H1 (cell line): Measurements from ENCODE around the gene STARD4. TPM values are rescaled to one million over a fixed set of nuclear protein-coding genes. Genes with fewer than 3 reads are reported as not detected.

Experiments used
- CTCF ChIA-PET: fragments of 300-600 bp; sonication (Branson Sonifier 250); formaldehyde crosslinking; loops from one replicate; lab custom pipeline; 2021; ENCODE audit not compliant: partially characterized antibody; lab: Charles Lee
- POLR2A ChIA-PET: fragments of 300-600 bp; sonication (Branson Sonifier 250); formaldehyde crosslinking; loops from one replicate; lab custom pipeline; 2021; ENCODE audit warnings: inconsistent platforms; ENCODE audit not compliant: partially characterized antibody; lab: Charles Lee
- DNase-seq, 2 experiments: peaks; one replicate each; pipeline versions ENCODE4 v3.0.0 to v3.0.0-alpha.2; 2010 to 2022; ENCODE audit warnings: low spot score in 2 of 2, low read depth in 1 of 2, mixed read lengths in 1 of 2
- FAIRE-seq: peaks from 2 replicates; lab custom pipeline; 2011; peaks lifted over from hg19 to GRCh38; lab: Jason Lieb, UNC
- H2AFZ ChIP-seq: 2 replicates; pipeline ENCODE4 v1.8.1; 2012; ENCODE audit warnings: low read length, inconsistent platforms
- H2AK5ac ChIP-seq: 2 replicates; pipeline ENCODE4 v1.6.1; 2013; ENCODE audit warnings: low read depth, low read length
- H2BK120ac ChIP-seq: replicated peaks from 2 replicates; pipeline ENCODE3; 2013; ENCODE audit warnings: low read depth, low read length, inconsistent platforms
- H2BK12ac ChIP-seq: 2 replicates; pipeline ENCODE4 v1.6.1; 2013; ENCODE audit warnings: low read depth, low read length
- H2BK15ac ChIP-seq: 2 replicates; pipeline ENCODE4 v1.6.1; 2013; ENCODE audit warnings: low read length
- H2BK20ac ChIP-seq: 2 replicates; pipeline ENCODE4 v1.6.1; 2013; ENCODE audit warnings: low read length
- H2BK5ac ChIP-seq: 2 replicates; pipeline ENCODE4 v1.6.1; 2013; ENCODE audit warnings: low read depth, low read length
- H3K14ac ChIP-seq: 2 replicates; pipeline ENCODE4 v1.6.1; 2013; ENCODE audit warnings: inconsistent platforms; ENCODE audit not compliant: insufficient read length
- H3K18ac ChIP-seq: 2 replicates; pipeline ENCODE4 v1.6.1; 2013; ENCODE audit warnings: low read length; ENCODE audit errors: extremely low read depth
- H3K23ac ChIP-seq: 2 replicates; pipeline ENCODE4 v1.6.1; 2013; ENCODE audit warnings: inconsistent platforms; ENCODE audit not compliant: insufficient read length
- H3K23me2 ChIP-seq: 2 replicates; pipeline ENCODE4 v1.6.1; 2013; ENCODE audit warnings: low read depth, low read length
- H3K27ac ChIP-seq: 2 replicates; pipeline ENCODE4 v1.6.1; 2011; ENCODE audit warnings: low read depth, low read length, inconsistent platforms
- H3K27me3 ChIP-seq, 4 experiments: replicated peaks in 1 of 4; 1 replicate in 1 of 4; 2 replicates in 3 of 4; pipeline versions ENCODE4 v1.6.1 to v1.8.1; 2011 to 2013; ENCODE audit warnings: low read length in 3 of 4, mild to moderate bottlenecking in 3 of 4, inconsistent platforms in 2 of 4, mixed read lengths in 2 of 4, moderate library complexity in 1 of 4; ENCODE audit not compliant: control insufficient read depth in 3 of 4, insufficient read depth in 3 of 4; ENCODE audit errors: extremely low read depth in 1 of 4
- H3K36me3 ChIP-seq, 4 experiments: 2 replicates each; pipeline versions ENCODE4 v1.6.1 to v1.8.1; 2011 to 2013; ENCODE audit warnings: mild to moderate bottlenecking in 4 of 4, low read length in 3 of 4, moderate library complexity in 2 of 4, control low read depth in 1 of 4, inconsistent platforms in 1 of 4; ENCODE audit not compliant: insufficient read depth in 4 of 4, control insufficient read depth in 2 of 4
- H3K4ac ChIP-seq: replicated peaks from 2 replicates; pipeline ENCODE3; 2013; ENCODE audit warnings: low read length, low read depth, mixed read lengths, inconsistent platforms; ENCODE audit not compliant: insufficient read length
- H3K4me1 ChIP-seq, 4 experiments: replicated peaks in 1 of 4; 1 replicate in 1 of 4; 2 replicates in 3 of 4; pipeline versions ENCODE4 v1.6.1 to v1.8.1; 2011 to 2013; ENCODE audit warnings: low read length in 3 of 4, inconsistent platforms in 2 of 4, mixed read lengths in 1 of 4; ENCODE audit not compliant: insufficient read depth in 4 of 4, control insufficient read depth in 3 of 4
- H3K4me2 ChIP-seq, 2 experiments: 2 replicates each; pipeline versions ENCODE4 v1.6.1 to v1.8.1; 2011 to 2013; ENCODE audit warnings: low read depth in 2 of 2, low read length in 2 of 2, control low read depth in 1 of 2, inconsistent platforms in 1 of 2, mild to moderate bottlenecking in 1 of 2; ENCODE audit not compliant: insufficient read depth in 1 of 2
- H3K4me3 ChIP-seq, 4 experiments: fragments of 200-600, 300-600 bp in 1 of 4; sonication (generic), shearing (Covaris generic), sonication (Bioruptor Twin) in 1 of 4; 2 replicates each; pipeline versions ENCODE4 v1.5.1 to v1.8.1; 2011 to 2016; ENCODE audit warnings: low read length in 4 of 4, low read depth in 3 of 4, control low read depth in 2 of 4, inconsistent platforms in 2 of 4, mild to moderate bottlenecking in 2 of 4, mixed read lengths in 1 of 4, moderate library complexity in 1 of 4; ENCODE audit not compliant: insufficient read depth in 2 of 4; ENCODE audit errors: extremely low read depth in 1 of 4
- H3K56ac ChIP-seq: replicated peaks from 2 replicates; pipeline ENCODE3; 2013; ENCODE audit warnings: low read depth, mild to moderate bottlenecking, mixed read lengths, low read length, inconsistent platforms; ENCODE audit not compliant: insufficient read length
- H3K79me1 ChIP-seq: 2 replicates; pipeline ENCODE4 v1.6.1; 2013; ENCODE audit warnings: low read depth, low read length, control low read depth
- H3K79me2 ChIP-seq, 2 experiments: 2 replicates each; pipeline versions ENCODE4 v1.6.1 to v1.8.1; 2012 to 2013; ENCODE audit warnings: low read length in 2 of 2, mild to moderate bottlenecking in 2 of 2, inconsistent platforms in 1 of 2; ENCODE audit not compliant: insufficient read depth in 2 of 2, control insufficient read depth in 1 of 2
- H3K9ac ChIP-seq, 4 experiments: replicated peaks in 1 of 4; 1 replicate in 1 of 4; 2 replicates in 3 of 4; pipeline versions ENCODE4 v1.6.1 to v1.8.1; 2011 to 2013; ENCODE audit warnings: low read depth in 3 of 4, low read length in 3 of 4, control low read depth in 2 of 4, mild to moderate bottlenecking in 2 of 4, moderate library complexity in 2 of 4, inconsistent platforms in 1 of 4; ENCODE audit errors: extremely low read depth in 1 of 4
- H3K9me3 ChIP-seq, 2 experiments: 2 replicates each; pipeline versions ENCODE4 v1.6.1 to v1.8.1; 2012 to 2013; ENCODE audit warnings: mild to moderate bottlenecking in 2 of 2, moderate library complexity in 2 of 2, control low read depth in 1 of 2, inconsistent platforms in 1 of 2, low read depth in 1 of 2, low read length in 1 of 2, mixed read lengths in 1 of 2; ENCODE audit not compliant: insufficient read depth in 2 of 2
- H4K20me1 ChIP-seq, 2 experiments: replicated peaks in 1 of 2; 2 replicates each; pipeline versions ENCODE3 to v1.8.1; 2011 to 2013; ENCODE audit warnings: inconsistent platforms in 2 of 2, low read length in 2 of 2, mild to moderate bottlenecking in 1 of 2; ENCODE audit not compliant: insufficient read depth in 2 of 2, control insufficient read depth in 1 of 2
- H4K5ac ChIP-seq: 2 replicates; pipeline ENCODE4 v1.6.1; 2013; ENCODE audit warnings: low read length, low read depth, mixed read lengths, inconsistent platforms; ENCODE audit not compliant: insufficient read length
- H4K8ac ChIP-seq: 2 replicates; pipeline ENCODE4 v1.8.0; 2013; ENCODE audit warnings: mild to moderate bottlenecking, moderate library complexity, low read length, inconsistent platforms; ENCODE audit not compliant: insufficient read depth; ENCODE audit errors: extremely low read depth
- H4K91ac ChIP-seq: replicated peaks from 2 replicates; pipeline ENCODE3; 2013; ENCODE audit warnings: low read length, mixed read lengths, inconsistent platforms; ENCODE audit not compliant: insufficient read length
- CEBPB ChIP-seq: IDR thresholded peaks from 2 replicates; pipeline ENCODE4 v1.6.1; 2012; ENCODE audit warnings: low read depth, low read length
- CREB1 ChIP-seq: IDR thresholded peaks from 2 replicates; pipeline ENCODE4 v1.6.1; 2012; ENCODE audit warnings: inconsistent platforms
- EP300 ChIP-seq, 2 experiments: IDR thresholded peaks; 1 replicate in 1 of 2; 2 replicates in 1 of 2; pipeline ENCODE4 v1.6.1; 2011 to 2012; ENCODE audit warnings: low read depth in 2 of 2, low read length in 2 of 2, mild to moderate bottlenecking in 2 of 2, borderline replicate concordance in 1 of 2, inconsistent platforms in 1 of 2, moderate library complexity in 1 of 2
- POLR2A ChIP-seq, 2 experiments: IDR thresholded peaks; 1 replicate in 1 of 2; 2 replicates in 1 of 2; pipeline ENCODE4 v1.6.1; 2011; ENCODE audit warnings: low read depth in 2 of 2, low read length in 2 of 2, mild to moderate bottlenecking in 2 of 2; ENCODE audit errors: control extremely low read depth in 1 of 2
- POU5F1 ChIP-seq: IDR thresholded peaks from 2 replicates; pipeline ENCODE4 v1.6.1; 2011; ENCODE audit warnings: low read depth, mild to moderate bottlenecking, low read length, moderate library complexity
- SP1 ChIP-seq: IDR thresholded peaks from 2 replicates; pipeline ENCODE4 v1.6.1; 2011; ENCODE audit warnings: low read depth, low read length
- SRF ChIP-seq: IDR thresholded peaks from 2 replicates; pipeline ENCODE4 v1.6.1; 2011; ENCODE audit warnings: mild to moderate bottlenecking, low read depth, low read length, moderate library complexity
- TAF7 ChIP-seq: optimal IDR thresholded peaks from 2 replicates; pipeline ENCODE3; 2011; ENCODE audit warnings: low read depth, mild to moderate bottlenecking, inconsistent platforms, low read length, moderate library complexity, borderline replicate concordance
- TCF12 ChIP-seq: IDR thresholded peaks from 2 replicates; pipeline ENCODE4 v1.6.1; 2011; ENCODE audit warnings: low read depth, mild to moderate bottlenecking, low read length
- TEAD4 ChIP-seq: IDR thresholded peaks from 2 replicates; pipeline ENCODE4 v1.6.1; 2012; ENCODE audit warnings: low read depth, low read length, inconsistent platforms, mixed read lengths
- USF2 ChIP-seq: IDR thresholded peaks from 2 replicates; pipeline ENCODE4 v1.6.1; 2011; ENCODE audit warnings: low read length, improper control_type of control experiment
- WGBS, 2 experiments: shearing (Covaris generic) in 1 of 2; methylation state at CpG; one replicate each; pipeline versions ENCODE4 v1.1.6 to v1.1.7; 2013 to 2015; ENCODE audit warnings: low lambda C conversion rate in 2 of 2, mixed read lengths in 2 of 2, inconsistent platforms in 1 of 2, low coverage in 1 of 2, missing lambda C conversion rate in 1 of 2; ENCODE audit not compliant: insufficient replicate concordance in 2 of 2, insufficient coverage in 1 of 2, insufficient read length in 1 of 2; ENCODE audit errors: extremely low coverage in 1 of 2, missing lambda C conversion rate in 1 of 2; 5-methylcytosine and 5-hydroxymethylcytosine counted together
- polyA plus RNA-seq, 7 experiments: library from polyadenylated mRNA; depleted of rRNA in 3 of 7; stranded (reverse) in 5 of 7; unstranded in 2 of 7; fragments of >200 nt in 5 of 7; fragments of 200-250 nt in 2 of 7; gene quantifications; 1 replicate in 5 of 7; 2 replicates in 1 of 7; 4 replicates in 1 of 7; pipeline versions ENCODE4 v1.2.1 to v1.2.3, GENCODE V29; 2011 to 2013; ENCODE audit warnings: missing spikeins in 2 of 7, mixed read lengths in 2 of 7
- total RNA-seq: library from RNA; stranded (reverse); fragmentation: NEBNext Ultra II Directional; extraction: Animal tissue kit (Norgen Biotek cat#: 25700); gene quantifications from 2 replicates; pipeline ENCODE4 v1.2.1, GENCODE V29; 2021
- TF ChIP-seq, protein P1 (sequence below): IDR thresholded peaks from 2 replicates; pipeline ENCODE4 v1.6.1; 2012; ENCODE audit warnings: inconsistent platforms
- TF ChIP-seq, protein P2 (sequence below): IDR thresholded peaks from 2 replicates; pipeline ENCODE4 v1.6.1; 2012; ENCODE audit warnings: low read length, inconsistent platforms

STARD4 gene
- total and polyA plus RNA-seq, 2 of the 8 experiments (the other 6 are each of a cell fraction or from before 2014, with no cell fraction given), result 10.8 to 47.9 TPM

GRCh38 chr5:111557111-111557510, 44.8 kb upstream of the STARD4 start:
- Histone ChIP-seq H3K36me3 (no peaks in the 10 kb centered on the region), H3K79me1 (no peaks in the 10 kb centered on the region), H2BK12ac (no peak overlapping the region), H3K4ac (no peak overlapping the region), H3K27ac (no peak overlapping the region), H2AFZ (no peak overlapping the region), H3K56ac (no peak overlapping the region), H2BK20ac (no peak overlapping the region), H3K9ac (no peak overlapping the region), H3K23me2 (no peaks in the 10 kb centered on the region), H2BK120ac (no peak overlapping the region), H3K27me3 (no peaks in the 10 kb centered on the region), H2BK5ac (no peak overlapping the region), H3K18ac (no peak overlapping the region), H4K8ac (no peak overlapping the region), H4K20me1 (no peaks in the 10 kb centered on the region), H3K23ac (no peak overlapping the region), H2BK15ac (no peak overlapping the region), H3K4me1 (peaks cover 1 to 8% (median 6%) of the 10 kb centered on the region in 4 experiments; a peak in 6 of 7 replicates), H4K5ac (no peak overlapping the region), H2AK5ac (no peak overlapping the region), H3K9me3 (no peaks in the 10 kb centered on the region), H3K79me2 (no peaks in the 10 kb centered on the region), H3K14ac (no peak overlapping the region), H4K91ac (no peak overlapping the region), H3K4me3 (no peak overlapping the region), H3K4me2 (no peak overlapping the region)
- POLR2A ChIA-PET, result no interaction called here
- 92% methylated on average over 1 of the region's 1 CpG; no CpG with 5 or more reads in 1 of the 2 experiments for WGBS, 2 experiments
- CTCF ChIA-PET, result interaction anchor here (1.2 kb wide), 1 partner anchor 25 kb away, joined by 5 read pairs; no protein-coding TSS in a partner anchor
- FAIRE-seq (no peak), DNase-seq (no peak)
- TF ChIP-seq SP1 (no peak), CREB1 (no peak), TCF12 (no peak), POLR2A (IDR thresholded peaks at IDR 0.05; ENCODE audit: control extremely low read depth in 1 of 2, low read depth in 2 of 2, low read length in 2 of 2) (no peak), TEAD4 (no peak), TAF7 (no peak), CEBPB (no peak), POU5F1 (no peak), SRF (no peak), USF2 (no peak), EP300 (IDR thresholded peaks at IDR 0.05; ENCODE audit: borderline replicate concordance in 1 of 2, low read depth in 2 of 2, low read length in 2 of 2) (no peak)
- TF ChIP-seq, protein P1, sequence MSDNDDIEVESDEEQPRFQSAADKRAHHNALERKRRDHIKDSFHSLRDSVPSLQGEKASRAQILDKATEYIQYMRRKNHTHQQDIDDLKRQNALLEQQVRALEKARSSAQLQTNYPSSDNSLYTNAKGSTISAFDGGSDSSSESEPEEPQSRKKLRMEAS, result no peak
- TF ChIP-seq, protein P2, sequence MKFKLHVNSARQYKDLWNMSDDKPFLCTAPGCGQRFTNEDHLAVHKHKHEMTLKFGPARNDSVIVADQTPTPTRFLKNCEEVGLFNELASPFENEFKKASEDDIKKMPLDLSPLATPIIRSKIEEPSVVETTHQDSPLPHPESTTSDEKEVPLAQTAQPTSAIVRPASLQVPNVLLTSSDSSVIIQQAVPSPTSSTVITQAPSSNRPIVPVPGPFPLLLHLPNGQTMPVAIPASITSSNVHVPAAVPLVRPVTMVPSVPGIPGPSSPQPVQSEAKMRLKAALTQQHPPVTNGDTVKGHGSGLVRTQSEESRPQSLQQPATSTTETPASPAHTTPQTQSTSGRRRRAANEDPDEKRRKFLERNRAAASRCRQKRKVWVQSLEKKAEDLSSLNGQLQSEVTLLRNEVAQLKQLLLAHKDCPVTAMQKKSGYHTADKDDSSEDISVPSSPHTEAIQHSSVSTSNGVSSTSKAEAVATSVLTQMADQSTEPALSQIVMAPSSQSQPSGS, result no peak
